CD4-positive, CD25-positive, alpha-beta regulatory T cell (primary cell): Measurements from ENCODE around the gene SEMA6B. TPM values are rescaled to one million over a fixed set of nuclear protein-coding genes. Genes with fewer than 3 reads are reported as not detected.

Experiments used
- ATAC-seq, 2 donors: fragments of 150-1000 bp; cut with Tn5 transposase; one replicate each; pipeline ENCODE4 v1.10.0; 2021; ENCODE audit warnings: low read depth in 2 of 2, moderate number of reproducible peaks in 2 of 2, moderate library complexity in 1 of 2
- DNase-seq, 3 donors: peaks; one replicate each; pipeline versions ENCODE4 v3.0.0 to v3.0.0-alpha.2; 2012 to 2022; ENCODE audit warnings: mixed read lengths in 1 of 3
- H3K27ac ChIP-seq: one replicate; pipeline ENCODE4 v1.7.0; 2013; ENCODE audit warnings: mild to moderate bottlenecking, low read length; ENCODE audit not compliant: insufficient read depth, poor library complexity, severe bottlenecking
- H3K27me3 ChIP-seq: one replicate; pipeline ENCODE4 v1.7.0; 2013; ENCODE audit warnings: low read length; ENCODE audit not compliant: control insufficient read depth, insufficient read depth
- H3K36me3 ChIP-seq: one replicate; pipeline ENCODE4 v1.7.0; 2013; ENCODE audit warnings: mild to moderate bottlenecking, low read length, moderate library complexity; ENCODE audit not compliant: control insufficient read depth, insufficient read depth
- H3K4me1 ChIP-seq: 2 replicates; pipeline ENCODE4 v1.7.0; 2013; ENCODE audit warnings: mild to moderate bottlenecking, low read length; ENCODE audit not compliant: insufficient read depth, control insufficient read depth, poor library complexity, severe bottlenecking
- H3K4me3 ChIP-seq: one replicate; pipeline ENCODE4 v1.7.0; 2013; ENCODE audit warnings: low read depth, mild to moderate bottlenecking, low read length, moderate library complexity
- H3K9me3 ChIP-seq, 2 experiments: 1 replicate in 1 of 2; 2 replicates in 1 of 2; pipeline ENCODE4 v1.7.0; 2013; ENCODE audit warnings: low read length in 2 of 2, mild to moderate bottlenecking in 1 of 2, moderate library complexity in 1 of 2; ENCODE audit not compliant: control insufficient read depth in 2 of 2
- H3K27ac Mint-ChIP-seq, 3 donors: one replicate each; pipeline ENCODE4 v1.8.0; 2020 to 2022; ENCODE audit warnings: mild to moderate bottlenecking in 3 of 3, mixed read lengths in 3 of 3, moderate library complexity in 2 of 3
- H3K27me3 Mint-ChIP-seq: one replicate; pipeline ENCODE4 v1.8.0; 2022; ENCODE audit warnings: mild to moderate bottlenecking, mixed read lengths
- H3K36me3 Mint-ChIP-seq: one replicate; pipeline ENCODE4 v1.8.0; 2020; ENCODE audit warnings: mixed read lengths
- H3K4me1 Mint-ChIP-seq, 4 donors: one replicate each; pipeline ENCODE4 v1.8.0; 2020 to 2022; ENCODE audit warnings: mixed read lengths in 4 of 4, mild to moderate bottlenecking in 1 of 4
- H3K4me3 Mint-ChIP-seq, 4 donors: one replicate each; pipeline ENCODE4 v1.8.0; 2020 to 2022; ENCODE audit warnings: mild to moderate bottlenecking in 4 of 4, mixed read lengths in 4 of 4, moderate library complexity in 3 of 4
- H3K9me3 Mint-ChIP-seq, 7 donors: one replicate each; pipeline ENCODE4 v1.8.0; 2020 to 2022; ENCODE audit warnings: mixed read lengths in 7 of 7, mild to moderate bottlenecking in 3 of 7, moderate library complexity in 2 of 7
- polyA plus RNA-seq, 4 donors: library from polyadenylated mRNA; unstranded; fragments of 300-500 nt; fragmentation: Illumina TruSeq; gene quantifications; one replicate each; pipeline ENCODE4 v1.2.3, GENCODE V29; 2021
- total RNA-seq: library from RNA; stranded (reverse); gene quantifications from one replicate; pipeline ENCODE4 v1.2.3, GENCODE V29; 2022

Gene SEMA6B
- total and polyA plus RNA-seq, 5 donors from 2014 or later: not detected

GRCh38 chr19:4524808-4525562, 34.5 kb downstream of the SEMA6B start:
- no peak overlapping the region for H3K4me3 Mint-ChIP-seq
- Histone ChIP-seq H3K27ac (no peak overlapping the region), H3K36me3 (no peaks in the 10 kb centered on the region), H3K4me1 (no peaks in the 10 kb centered on the region), H3K27me3 (no peaks in the 10 kb centered on the region), H3K9me3 (no peaks in the 10 kb centered on the region), H3K4me3 (no peak overlapping the region)
- H3K27me3 Mint-ChIP-seq: peaks cover 19% of the 10 kb centered on the region
- no peaks in the 10 kb centered on the region for H3K36me3 Mint-ChIP-seq
- H3K9me3 Mint-ChIP-seq: no peaks in the 10 kb centered on the region
- DNase-seq: peak; percentile 47 to 60 (median 54)
- no peaks in the 10 kb centered on the region for H3K4me1 Mint-ChIP-seq
- no peak overlapping the region for H3K27ac Mint-ChIP-seq
- peak; percentile 64 to 66 for ATAC-seq

GRCh38 chr19:4523306-4524110, 36.0 kb downstream of the SEMA6B start:
- H3K4me3 Mint-ChIP-seq: no peak overlapping the region
- H3K27me3 Mint-ChIP-seq: peaks cover 20% of the 10 kb centered on the region
- Histone ChIP-seq H3K27me3 (no peaks in the 10 kb centered on the region), H3K27ac (no peak overlapping the region), H3K36me3 (no peaks in the 10 kb centered on the region), H3K4me3 (no peak overlapping the region), H3K9me3 (no peaks in the 10 kb centered on the region), H3K4me1 (no peaks in the 10 kb centered on the region)
- H3K9me3 Mint-ChIP-seq: peaks cover 0 to 1% (median 0%) of the 10 kb centered on the region in 7 donors
- DNase-seq (no peak), ATAC-seq (no peak)
- H3K27ac Mint-ChIP-seq: no peak overlapping the region
- no peaks in the 10 kb centered on the region for H3K36me3 Mint-ChIP-seq
- H3K4me1 Mint-ChIP-seq: no peaks in the 10 kb centered on the region

GRCh38 chr19:4522291-4523002, 37.0 kb downstream of the SEMA6B start:
- Histone ChIP-seq H3K4me1 (no peaks in the 10 kb centered on the region), H3K27me3 (no peaks in the 10 kb centered on the region), H3K36me3 (no peaks in the 10 kb centered on the region), H3K9me3 (no peaks in the 10 kb centered on the region), H3K4me3 (no peak overlapping the region), H3K27ac (no peak overlapping the region)
- no peaks in the 10 kb centered on the region for H3K4me1 Mint-ChIP-seq
- H3K9me3 Mint-ChIP-seq: peaks cover 0 to 1% (median 0%) of the 10 kb centered on the region in 7 donors
- H3K27me3 Mint-ChIP-seq: peaks cover 18% of the 10 kb centered on the region
- H3K4me3 Mint-ChIP-seq: no peak overlapping the region
- no peaks in the 10 kb centered on the region for H3K36me3 Mint-ChIP-seq
- DNase-seq (no peak), ATAC-seq (no peak)
- no peak overlapping the region for H3K27ac Mint-ChIP-seq

GRCh38 chr19:4521888-4522242, 37.6 kb downstream of the SEMA6B start:
- no peaks in the 10 kb centered on the region for H3K36me3 Mint-ChIP-seq
- no peaks in the 10 kb centered on the region for H3K4me1 Mint-ChIP-seq
- DNase-seq: no peak
- peaks cover 18% of the 10 kb centered on the region for H3K27me3 Mint-ChIP-seq
- H3K4me3 Mint-ChIP-seq: no peak overlapping the region
- no peak overlapping the region for H3K27ac ChIP-seq
- no peaks in the 10 kb centered on the region for H3K4me1 ChIP-seq
- ATAC-seq: no peak
- H3K36me3 ChIP-seq: no peaks in the 10 kb centered on the region
- H3K27ac Mint-ChIP-seq: no peak overlapping the region
- H3K9me3 Mint-ChIP-seq: peaks cover 0 to 1% (median 0%) of the 10 kb centered on the region in 7 donors
- H3K27me3 ChIP-seq: no peaks in the 10 kb centered on the region
- no peak overlapping the region for H3K4me3 ChIP-seq
- no peaks in the 10 kb centered on the region for H3K9me3 ChIP-seq

- no peaks in the 10 kb centered on the region for H3K4me1 ChIP-seq
- Mint-ChIP-seq H3K36me3 (no peaks in the 10 kb centered on the region), H3K27me3 (peaks cover 18% of the 10 kb centered on the region), H3K4me3 (peak overlapping the region in 1 of 4 donors; percentile 27), H3K4me1 (no peaks in the 10 kb centered on the region), H3K9me3 (peaks cover 0 to 1% (median 0%) of the 10 kb centered on the region in 7 donors), H3K27ac (peak overlapping the region in 1 of 3 donors; percentile 55)
- ATAC-seq: no peak
- no peaks in the 10 kb centered on the region for H3K27me3 ChIP-seq
- no peak for DNase-seq
- H3K36me3 ChIP-seq: no peaks in the 10 kb centered on the region
- H3K27ac ChIP-seq: no peak overlapping the region
- H3K9me3 ChIP-seq: no peaks in the 10 kb centered on the region
- no peak overlapping the region for H3K4me3 ChIP-seq
Observed at GRCh38 chr19:4521170-4521887, 38.2 kb downstream of the SEMA6B start.

DNA sequence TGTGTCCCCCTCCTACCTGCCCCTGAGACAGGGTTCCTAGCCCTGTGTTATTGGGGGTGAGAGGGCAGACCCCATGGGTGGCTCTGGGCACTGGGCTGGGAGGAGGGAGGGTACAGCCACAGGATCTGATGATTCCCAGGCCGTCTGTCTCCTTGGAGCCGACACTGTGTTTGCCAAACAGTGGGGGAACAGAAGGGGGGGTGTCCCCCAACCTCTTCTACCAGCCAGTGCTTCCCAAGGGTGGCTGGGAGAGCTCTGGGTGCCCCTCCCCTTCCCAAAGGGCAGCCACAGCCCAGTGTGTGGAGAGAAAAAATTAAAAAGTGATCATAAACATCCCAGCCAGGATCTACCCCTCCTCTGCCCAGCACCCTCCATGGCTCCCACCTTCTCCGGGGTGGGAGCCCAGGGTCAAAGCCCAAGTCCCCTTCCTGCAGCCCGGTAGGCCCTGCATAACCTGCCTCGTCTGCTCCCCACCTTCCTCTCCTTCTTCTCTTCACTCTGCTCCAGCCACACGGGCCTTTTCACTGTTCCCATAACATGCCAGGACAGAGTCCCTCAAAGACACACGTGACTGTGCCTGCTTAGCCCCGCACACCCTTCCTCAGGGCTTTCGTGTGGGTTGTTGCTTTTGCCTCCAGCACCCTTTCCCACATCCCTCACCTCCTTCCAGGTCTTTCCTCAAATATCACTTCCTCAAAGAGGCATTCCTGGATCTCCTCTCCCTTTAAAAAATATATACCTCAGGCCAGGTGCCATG, 39.8 kb downstream of the SEMA6B start:
- H3K9me3 Mint-ChIP-seq: peaks cover 0 to 1% (median 0%) of the 10 kb centered on the region in 7 donors
- ATAC-seq: peak in 1 of 2 donors; percentile 18
- H3K4me1 Mint-ChIP-seq: no peaks in the 10 kb centered on the region
- Histone ChIP-seq H3K27me3 (no peaks in the 10 kb centered on the region), H3K36me3 (no peaks in the 10 kb centered on the region), H3K4me1 (no peaks in the 10 kb centered on the region), H3K27ac (no peak overlapping the region), H3K4me3 (no peak overlapping the region), H3K9me3 (no peaks in the 10 kb centered on the region)
- H3K4me3 Mint-ChIP-seq: no peak overlapping the region
- H3K27me3 Mint-ChIP-seq: peaks cover 23% of the 10 kb centered on the region
- peak overlapping the region in 1 of 3 donors; percentile 76 for H3K27ac Mint-ChIP-seq
- no peak for DNase-seq
- no peaks in the 10 kb centered on the region for H3K36me3 Mint-ChIP-seq

- Mint-ChIP-seq H3K36me3 (no peaks in the 10 kb centered on the region), H3K9me3 (peaks cover 0 to 1% (median 0%) of the 10 kb centered on the region in 7 donors), H3K27ac (no peak overlapping the region), H3K4me1 (no peaks in the 10 kb centered on the region), H3K27me3 (peaks cover 23% of the 10 kb centered on the region), H3K4me3 (no peak overlapping the region)
- H3K4me3 ChIP-seq: no peak overlapping the region
- no peaks in the 10 kb centered on the region for H3K36me3 ChIP-seq
- ATAC-seq (no peak), DNase-seq (no peak)
- H3K9me3 ChIP-seq: no peaks in the 10 kb centered on the region
- no peaks in the 10 kb centered on the region for H3K4me1 ChIP-seq
- no peak overlapping the region for H3K27ac ChIP-seq
- no peaks in the 10 kb centered on the region for H3K27me3 ChIP-seq
Observed at GRCh38 chr19:4519172-4519496, 40.4 kb downstream of the SEMA6B start.
